Measurements from ENCODE around the gene KDF1. TPM values are rescaled to one million over a fixed set of nuclear protein-coding genes. Genes with fewer than 3 reads are reported as not detected.
A peak's percentile ranks its signal among the peaks of the same experiment; 100 is the strongest.

KDF1 gene
- total and polyA plus RNA-seq, 2 of the 13 experiments (the other 11 are each of a cell fraction or from before 2014, with no cell fraction given): 1.9 to 4.9 TPM

DNA sequence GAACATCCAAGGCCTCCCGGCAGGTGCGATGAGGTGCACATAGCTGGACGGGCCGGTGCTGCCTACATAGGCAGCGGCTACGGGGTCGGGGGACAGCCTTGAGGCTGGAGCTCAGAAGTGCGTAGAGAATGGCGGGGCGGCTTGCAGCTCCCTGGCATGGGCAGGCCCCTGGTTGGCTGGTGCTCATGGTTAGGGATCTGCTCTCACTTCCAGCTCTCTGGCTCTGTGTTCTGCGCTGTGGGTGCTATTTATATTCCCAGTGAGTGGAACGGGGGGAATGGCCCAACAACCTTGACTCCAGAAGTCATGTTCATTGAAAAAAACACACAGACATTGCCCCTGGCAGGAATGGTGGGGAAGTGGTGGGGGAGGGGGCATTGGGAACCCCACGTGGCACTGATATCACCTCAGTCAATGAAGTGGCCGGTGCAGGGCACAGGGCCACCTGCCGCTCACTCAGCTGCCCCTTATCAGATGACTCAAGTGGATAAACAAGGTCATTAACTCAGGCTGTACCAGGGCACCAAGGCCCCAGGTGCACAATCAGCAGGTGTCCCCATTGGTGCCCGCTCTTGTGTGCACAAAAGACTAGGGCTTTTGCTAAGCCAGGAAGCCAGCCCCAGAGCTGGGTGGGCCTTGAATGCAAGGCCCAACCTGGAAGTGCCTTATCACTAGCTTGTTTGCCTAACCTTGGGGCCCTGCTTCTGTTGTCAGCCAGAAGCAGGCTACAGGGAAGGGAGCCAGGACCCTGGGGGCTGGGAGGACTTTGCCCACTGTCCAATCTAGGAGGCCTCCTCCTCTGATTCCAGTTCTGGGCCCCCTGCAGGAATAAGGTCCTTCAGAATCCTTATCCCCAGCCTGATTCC is 46.3 kb downstream of the KDF1 start, which contains the start of gene NR0B2:
NR0B2 (minus strand) TSS at position 222 of the 866 bp plus-strand sequence; CDS start at position 187, 35 bp downstream.
- Histone ChIP-seq H3K4me3 (replicated peaks in 1 of 3; ENCODE audit: insufficient read depth in 1 of 3, low read depth in 2 of 3, low read length in 3 of 3) (peak within 1 kb of the TSS; percentile 75 to 97 (median 92)), H2AFZ (ENCODE audit: low read length) (no peak within 1 kb of the TSS), H3K79me2 (ENCODE audit: insufficient read depth, low read length) (peaks cover 30% of the 10 kb centered on the region), H3K9ac (ENCODE audit: insufficient read depth, low read depth, low read length) (peak within 1 kb of the TSS; percentile 98), H3K4me1 (ENCODE audit: insufficient read depth, low read length) (peaks cover 56% of the 10 kb centered on the region), H3K9me3 (ENCODE audit: low read length) (no peaks in the 10 kb centered on the region), H3K36me3 (replicated peaks in 1 of 2; ENCODE audit: control insufficient read depth in 1 of 2, insufficient read depth in 2 of 2, low read length in 2 of 2) (peaks cover 3 to 8% of the 10 kb centered on the region in 2 experiments; a peak in 3 of 5 replicates), H4K20me1 (ENCODE audit: insufficient read depth, low read length) (peaks cover 16% of the 10 kb centered on the region; the same call in 1 of the 2 replicates), H3K27me3 (ENCODE audit: control insufficient read depth in 1 of 2, insufficient read depth in 2 of 2, low read length in 2 of 2) (no peaks in the 10 kb centered on the region; a peak in 1 of 5 replicates), H3K4me2 (ENCODE audit: low read depth, low read length) (peak within 1 kb of the TSS; percentile 93), H3K27ac (ENCODE audit: extremely low read length, insufficient read depth, low read length) (peak within 1 kb of the TSS; percentile 96)
- DNase-seq (ENCODE audit: low spot score): peak; percentile 100
- intact Hi-C loops (cut with micrococcal nuclease; ENCODE audit: unreplicated experiment): loop anchor here (1.0 to 2.0 kb wide), 2 partner anchors 25 to 79 kb away; partner anchors contain the start of gene TRNP1
- ATAC-seq: peak; percentile 84
- ChIA-PET CTCF (ENCODE audit: low intra/inter-chr PET ratio, low total read pairs) (interaction anchor here (1.1 kb wide), 1 partner anchor 24 kb away, joined by 3 read pairs; no protein-coding TSS in a partner anchor), POLR2A (interaction anchor here (0.6 to 11.5 kb wide), 33 partner anchors 8 to 414 kb away, joined by 3 to 371 read pairs (median 6); partner anchors contain the start of genes GPATCH3, GPN2, KDF1 and NUDC)
- BruUV-seq (replicated peaks): no TSS peak
- peak; percentile 95 for FAIRE-seq
- in situ Hi-C loops (cut with HindIII; ENCODE audit: extremely low pct_ligation_motif_present, low pct_unique_long_range_greater_than_20kb): loop anchor here (5.0 kb wide), 1 partner anchor 78 kb away; the partner anchor contains the start of gene TRNP1
- WGBS (ENCODE audit: low lambda C conversion rate): 3% methylated on average over 5 of the region's 16 CpGs
- TF ChIP-seq GTF2F1 (IDR thresholded peaks at IDR 0.05; ENCODE audit: low read length) (peak; percentile 95), TAF15 (IDR thresholded peaks at IDR 0.05; ENCODE audit: low read depth, low read length, poor library complexity, severe bottlenecking) (no peak), KLF15 (CRISPR knock-in tag; IDR thresholded peaks at IDR 0.05; ENCODE audit: borderline replicate concordance) (0 out of 2 replicates have a peak, but pooled peaks have one; percentile 29), KDM5A (IDR thresholded peaks at IDR 0.05; ENCODE audit: borderline replicate concordance, low read length) (peak; percentile 34; the same call in 1 of the 2 replicates), ZFX (CRISPR knock-in tag; IDR thresholded peaks at IDR 0.05; ENCODE audit: low read depth) (peak; percentile 89), POGZ (CRISPR knock-in tag; IDR thresholded peaks at IDR 0.05) (peak; percentile 85), ZNF296 (CRISPR knock-in tag; conservative IDR thresholded peaks at IDR 0.05) (peak; percentile 58), NRL (CRISPR knock-in tag; IDR thresholded peaks at IDR 0.05; ENCODE audit: borderline replicate concordance) (peak; percentile 47; the same call in 1 of the 2 replicates), FOXC1 (CRISPR knock-in tag; IDR thresholded peaks at IDR 0.05; ENCODE audit: borderline replicate concordance) (peak; percentile 68; the same call in 1 of the 2 replicates), AGO1 (IDR thresholded peaks at IDR 0.05; ENCODE audit: low read depth, low read length, poor library complexity, severe bottlenecking) (no peak), ZNF891 (CRISPR knock-in tag; IDR thresholded peaks at IDR 0.05) (peak; percentile 78), JARID2 (CRISPR knock-in tag; IDR thresholded peaks at IDR 0.05; ENCODE audit: insufficient replicate concordance) (no peak)
- TF ChIP-seq, protein P1, sequence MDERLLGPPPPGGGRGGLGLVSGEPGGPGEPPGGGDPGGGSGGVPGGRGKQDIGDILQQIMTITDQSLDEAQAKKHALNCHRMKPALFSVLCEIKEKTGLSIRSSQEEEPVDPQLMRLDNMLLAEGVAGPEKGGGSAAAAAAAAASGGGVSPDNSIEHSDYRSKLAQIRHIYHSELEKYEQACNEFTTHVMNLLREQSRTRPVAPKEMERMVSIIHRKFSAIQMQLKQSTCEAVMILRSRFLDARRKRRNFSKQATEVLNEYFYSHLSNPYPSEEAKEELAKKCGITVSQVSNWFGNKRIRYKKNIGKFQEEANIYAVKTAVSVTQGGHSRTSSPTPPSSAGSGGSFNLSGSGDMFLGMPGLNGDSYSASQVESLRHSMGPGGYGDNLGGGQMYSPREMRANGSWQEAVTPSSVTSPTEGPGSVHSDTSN (CRISPR knock-in tag; IDR thresholded peaks at IDR 0.05): peak; percentile 55; the same call in 1 of the 2 replicates
- TF ChIP-seq, protein P2, sequence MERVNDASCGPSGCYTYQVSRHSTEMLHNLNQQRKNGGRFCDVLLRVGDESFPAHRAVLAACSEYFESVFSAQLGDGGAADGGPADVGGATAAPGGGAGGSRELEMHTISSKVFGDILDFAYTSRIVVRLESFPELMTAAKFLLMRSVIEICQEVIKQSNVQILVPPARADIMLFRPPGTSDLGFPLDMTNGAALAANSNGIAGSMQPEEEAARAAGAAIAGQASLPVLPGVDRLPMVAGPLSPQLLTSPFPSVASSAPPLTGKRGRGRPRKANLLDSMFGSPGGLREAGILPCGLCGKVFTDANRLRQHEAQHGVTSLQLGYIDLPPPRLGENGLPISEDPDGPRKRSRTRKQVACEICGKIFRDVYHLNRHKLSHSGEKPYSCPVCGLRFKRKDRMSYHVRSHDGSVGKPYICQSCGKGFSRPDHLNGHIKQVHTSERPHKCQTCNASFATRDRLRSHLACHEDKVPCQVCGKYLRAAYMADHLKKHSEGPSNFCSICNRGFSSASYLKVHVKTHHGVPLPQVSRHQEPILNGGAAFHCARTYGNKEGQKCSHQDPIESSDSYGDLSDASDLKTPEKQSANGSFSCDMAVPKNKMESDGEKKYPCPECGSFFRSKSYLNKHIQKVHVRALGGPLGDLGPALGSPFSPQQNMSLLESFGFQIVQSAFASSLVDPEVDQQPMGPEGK (CRISPR knock-in tag; IDR thresholded peaks at IDR 0.05): peak; percentile 97
- TF ChIP-seq, protein P3, sequence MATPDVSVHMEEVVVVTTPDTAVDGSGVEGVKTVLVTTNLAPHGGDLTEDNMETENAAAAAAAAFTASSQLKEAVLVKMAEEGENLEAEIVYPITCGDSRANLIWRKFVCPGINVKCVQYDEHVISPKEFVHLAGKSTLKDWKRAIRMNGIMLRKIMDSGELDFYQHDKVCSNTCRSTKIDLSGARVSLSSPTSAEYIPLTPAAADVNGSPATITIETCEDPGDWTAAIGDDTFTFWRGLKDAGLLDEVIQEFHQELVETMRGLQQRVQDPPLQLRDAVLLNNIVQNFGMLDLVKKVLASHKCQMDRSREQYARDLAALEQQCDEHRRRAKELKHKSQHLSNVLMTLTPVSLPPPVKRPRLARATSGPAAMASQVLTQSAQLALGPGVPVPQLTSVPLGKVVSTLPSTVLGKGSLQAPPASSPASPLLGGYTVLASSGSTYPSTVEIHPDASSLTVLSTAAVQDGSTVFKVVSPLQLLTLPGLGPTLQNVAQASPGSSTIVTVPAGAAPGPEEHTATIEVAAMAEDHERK (CRISPR knock-in tag; IDR thresholded peaks at IDR 0.05; ENCODE audit: low read depth): no peak
- TF ChIP-seq, protein P4, sequence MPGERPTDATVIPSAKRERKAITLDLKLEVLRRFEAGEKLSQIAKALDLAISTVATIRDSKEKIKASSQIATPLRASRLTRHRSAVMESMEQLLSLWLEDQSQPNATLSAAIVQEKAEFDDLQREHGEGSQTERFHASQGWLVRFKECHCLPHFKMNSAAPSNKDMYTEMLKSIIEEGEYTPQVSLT (CRISPR knock-in tag; IDR thresholded peaks at IDR 0.05; ENCODE audit: borderline replicate concordance, low read depth): no peak
